B cell (primary cell): ENCODE measurements around the gene ST8SIA2. TPM values are rescaled to one million over a fixed set of nuclear protein-coding genes. Genes with fewer than 3 reads are reported as not detected.

Experiments
- ATAC-seq: fragments of 200-7000 bp; cut with Tn5 transposase; one replicate; pipeline ENCODE4 v1.10.0; 2021; ENCODE audit warnings: low read depth, mild to moderate bottlenecking, moderate number of reproducible peaks, moderate library complexity
- CTCF ChIA-PET: fragments of 350-600 bp; sonication (Branson Sonifier 250); formaldehyde crosslinking; loops from one replicate; lab custom pipeline; 2021; ENCODE audit warnings: antibody characterized with exemption, inconsistent platforms; lab: Charles Lee
- POLR2A ChIA-PET: fragments of 350-600 bp; sonication (Branson Sonifier 250); formaldehyde crosslinking; loops from one replicate; lab custom pipeline; 2021; ENCODE audit warnings: antibody characterized with exemption; lab: Charles Lee
- DNase-seq: peaks from one replicate; pipeline ENCODE4 v3.0.0; 2013
- H2AFZ ChIP-seq: 2 replicates; pipeline ENCODE4 v1.6.1; 2012; ENCODE audit warnings: mild to moderate bottlenecking, low read depth, low read length; ENCODE audit not compliant: insufficient read depth, poor library complexity, severe bottlenecking
- H3K27ac ChIP-seq, 2 donors: 1 replicate in 1 of 2; 2 replicates in 1 of 2; pipeline ENCODE4 v1.5.1; 2012 to 2013; ENCODE audit warnings: low read length in 2 of 2, mild to moderate bottlenecking in 2 of 2, moderate library complexity in 1 of 2
- H3K27me3 ChIP-seq, 4 experiments: fragments of 200-600 bp in 1 of 4; sonication (generic) in 1 of 4; replicated peaks in 1 of 4; 1 replicate in 2 of 4; 2 replicates in 2 of 4; pipeline versions ENCODE4 v1.6.1 to v1.7.0; 2013 to 2016; ENCODE audit warnings: low read length in 3 of 4, mild to moderate bottlenecking in 2 of 4, mixed read lengths in 1 of 4, moderate library complexity in 1 of 4; ENCODE audit not compliant: insufficient read depth in 4 of 4, control insufficient read depth in 3 of 4; ENCODE audit errors: control extremely low read depth in 1 of 4
- H3K36me3 ChIP-seq, 2 experiments: replicated peaks in 1 of 2; 1 replicate in 1 of 2; 2 replicates in 1 of 2; pipeline versions ENCODE4 v1.6.1 to v1.7.1; 2013; ENCODE audit warnings: low read length in 1 of 2; ENCODE audit not compliant: insufficient read depth in 2 of 2, control insufficient read depth in 1 of 2; ENCODE audit errors: control extremely low read depth in 1 of 2, extremely low read depth in 1 of 2
- H3K4me1 ChIP-seq, 2 donors: fragments of 200-600 bp in 1 of 2; sonication (generic) in 1 of 2; 1 replicate in 1 of 2; 2 replicates in 1 of 2; pipeline versions ENCODE4 v1.5.1 to v1.6.1; 2013 to 2017; ENCODE audit warnings: low read length in 2 of 2; ENCODE audit not compliant: control insufficient read depth in 2 of 2, insufficient read depth in 2 of 2
- H3K4me2 ChIP-seq: replicated peaks from 2 replicates; pipeline ENCODE3; 2012; ENCODE audit warnings: mild to moderate bottlenecking, low read depth, low read length; ENCODE audit not compliant: poor library complexity, severe bottlenecking
- H3K4me3 ChIP-seq, 5 experiments: fragments of 200-600 bp in 1 of 5; sonication (generic) in 1 of 5; 1 replicate in 3 of 5; 2 replicates in 2 of 5; pipeline versions ENCODE4 v1.5.1 to v1.7.0; 2011 to 2016; ENCODE audit warnings: low read length in 4 of 5, mild to moderate bottlenecking in 4 of 5, low read depth in 2 of 5, control low read depth in 1 of 5, moderate library complexity in 1 of 5; ENCODE audit not compliant: insufficient read depth in 1 of 5; ENCODE audit errors: control extremely low read depth in 1 of 5, extremely low read depth in 1 of 5
- H3K79me2 ChIP-seq: fragments of 200-600 bp; sonication (generic); one replicate; pipeline ENCODE4 v1.6.0; 2016; ENCODE audit warnings: low read length; ENCODE audit not compliant: control insufficient read depth, insufficient read depth
- H3K9ac ChIP-seq: fragments of 200-600 bp; sonication (generic); 2 replicates; pipeline ENCODE4 v1.6.1; 2017; ENCODE audit warnings: mild to moderate bottlenecking, low read length, moderate library complexity
- H3K9me3 ChIP-seq, 3 donors: one replicate each; pipeline versions ENCODE4 v1.6.1 to v1.7.1; 2013; ENCODE audit warnings: low read length in 2 of 3; ENCODE audit not compliant: control insufficient read depth in 2 of 3, insufficient read depth in 1 of 3; ENCODE audit errors: control extremely low read depth in 1 of 3
- H4K20me1 ChIP-seq: 2 replicates; pipeline ENCODE4 v1.6.0; 2012; ENCODE audit warnings: mild to moderate bottlenecking, low read length; ENCODE audit not compliant: insufficient read depth, control insufficient read depth, poor library complexity, severe bottlenecking
- H3K27ac Mint-ChIP-seq: one replicate; pipeline ENCODE4 v1.8.0; 2021; ENCODE audit warnings: mixed read lengths
- H3K27me3 Mint-ChIP-seq: one replicate; pipeline ENCODE4 v1.8.0; 2021; ENCODE audit warnings: mixed read lengths
- H3K4me1 Mint-ChIP-seq: one replicate; pipeline ENCODE4 v1.8.0; 2021; ENCODE audit warnings: mixed read lengths
- H3K4me3 Mint-ChIP-seq: one replicate; pipeline ENCODE4 v1.8.0; 2021; ENCODE audit warnings: mixed read lengths
- H3K9me3 Mint-ChIP-seq: one replicate; pipeline ENCODE4 v1.8.0; 2022; ENCODE audit warnings: mixed read lengths; ENCODE audit not compliant: insufficient read depth
- EZH2 ChIP-seq: IDR thresholded peaks from 2 replicates; pipeline ENCODE4 v1.6.1; 2012; ENCODE audit warnings: borderline replicate concordance, low read depth, mild to moderate bottlenecking, moderate library complexity, low read length; ENCODE audit not compliant: insufficient read depth, poor library complexity, severe bottlenecking
- WGBS: methylation state at CpG from one replicate; pipeline ENCODE4 v1.1.5; 2013; ENCODE audit warnings: missing lambda C conversion rate; ENCODE audit not compliant: insufficient coverage; 5-methylcytosine and 5-hydroxymethylcytosine counted together
- intact Hi-C: fragments of 100-400 bp; cut with micrococcal nuclease; formaldehyde crosslinking; loops from one replicate; pipeline ENCODE4 v1.10.0; 2022
- polyA plus RNA-seq: library from polyadenylated mRNA; depleted of rRNA; stranded (reverse); fragments of >200 nt; gene quantifications from 2 replicates; pipeline ENCODE4 v1.2.3, GENCODE V29; 2012
- total RNA-seq, 2 donors: library from RNA; stranded (reverse); fragments of 120-200 nt in 1 of 2; gene quantifications; 1 replicate in 1 of 2; 2 replicates in 1 of 2; pipeline versions ENCODE4 v1.2.3 to v1.2.4, GENCODE V29; 2013 to 2022
- TF ChIP-seq, protein P1 (sequence below): fragments of 200-600 bp; IDR thresholded peaks from one replicate; pipeline ENCODE4 v1.8.0; 2022; ENCODE audit warnings: antibody characterized with exemption, mild to moderate bottlenecking

ST8SIA2 gene
- total and polyA plus RNA-seq, 2 donors (not counting 1 experiment from before 2014, with no cell fraction given) = not detected

DNA sequence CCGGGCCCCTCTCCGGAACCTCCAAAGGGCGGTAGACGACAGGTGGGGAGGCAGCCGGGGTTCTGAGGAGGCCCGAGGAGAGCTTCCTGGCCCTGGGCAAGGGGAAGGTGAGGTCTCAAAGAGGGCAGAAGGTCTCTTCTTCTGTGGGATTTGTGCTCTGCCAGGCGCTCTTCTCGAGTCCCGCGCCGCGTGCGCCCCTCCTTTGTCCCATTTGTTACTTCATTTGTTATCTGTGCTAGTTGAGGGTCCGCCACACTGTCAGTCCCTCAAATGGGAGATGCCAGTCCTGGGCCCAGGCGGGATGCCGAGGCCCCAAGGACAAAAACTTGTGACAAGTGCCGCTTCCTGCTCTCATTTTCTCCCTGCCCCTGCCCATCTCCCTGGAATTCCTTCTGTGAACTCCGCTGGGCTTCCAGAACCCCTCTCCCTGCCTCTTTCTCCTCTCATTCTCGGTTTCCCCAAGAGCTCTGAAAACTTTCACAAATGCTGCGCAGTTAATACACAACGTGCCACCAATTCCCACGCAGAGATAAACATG, 1.5 kb downstream of the ST8SIA2 start:
- no peak for DNase-seq
- Mint-ChIP-seq H3K27me3 (peaks cover 46% of the 10 kb centered on the region), H3K4me1 (peaks cover 2% of the 10 kb centered on the region), H3K9me3 (no peaks in the 10 kb centered on the region), H3K27ac (no peak overlapping the region), H3K4me3 (no peak overlapping the region)
- Histone ChIP-seq H3K4me3 (no peak overlapping the region), H4K20me1 (no peaks in the 10 kb centered on the region), H3K27ac (no peak overlapping the region), H3K4me1 (no peaks in the 10 kb centered on the region), H3K36me3 (no peaks in the 10 kb centered on the region), H3K9ac (no peak overlapping the region), H3K79me2 (no peaks in the 10 kb centered on the region), H3K9me3 (peaks cover 0 to 3% (median 0%) of the 10 kb centered on the region in 3 donors), H3K27me3 (peaks cover 0 to 33% (median 4%) of the 10 kb centered on the region in 4 experiments), H3K4me2 (no peak overlapping the region), H2AFZ (no peak overlapping the region)
- ChIA-PET POLR2A (no interaction called here), CTCF (no interaction called here)
- no peak for TF ChIP-seq EZH2
- TF ChIP-seq, protein P1, sequence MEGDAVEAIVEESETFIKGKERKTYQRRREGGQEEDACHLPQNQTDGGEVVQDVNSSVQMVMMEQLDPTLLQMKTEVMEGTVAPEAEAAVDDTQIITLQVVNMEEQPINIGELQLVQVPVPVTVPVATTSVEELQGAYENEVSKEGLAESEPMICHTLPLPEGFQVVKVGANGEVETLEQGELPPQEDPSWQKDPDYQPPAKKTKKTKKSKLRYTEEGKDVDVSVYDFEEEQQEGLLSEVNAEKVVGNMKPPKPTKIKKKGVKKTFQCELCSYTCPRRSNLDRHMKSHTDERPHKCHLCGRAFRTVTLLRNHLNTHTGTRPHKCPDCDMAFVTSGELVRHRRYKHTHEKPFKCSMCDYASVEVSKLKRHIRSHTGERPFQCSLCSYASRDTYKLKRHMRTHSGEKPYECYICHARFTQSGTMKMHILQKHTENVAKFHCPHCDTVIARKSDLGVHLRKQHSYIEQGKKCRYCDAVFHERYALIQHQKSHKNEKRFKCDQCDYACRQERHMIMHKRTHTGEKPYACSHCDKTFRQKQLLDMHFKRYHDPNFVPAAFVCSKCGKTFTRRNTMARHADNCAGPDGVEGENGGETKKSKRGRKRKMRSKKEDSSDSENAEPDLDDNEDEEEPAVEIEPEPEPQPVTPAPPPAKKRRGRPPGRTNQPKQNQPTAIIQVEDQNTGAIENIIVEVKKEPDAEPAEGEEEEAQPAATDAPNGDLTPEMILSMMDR = no peak
- ATAC-seq = no peak
- WGBS = 14% methylated on average over 20 of the region's 22 CpGs
- intact Hi-C loops = no loop called here

DNA sequence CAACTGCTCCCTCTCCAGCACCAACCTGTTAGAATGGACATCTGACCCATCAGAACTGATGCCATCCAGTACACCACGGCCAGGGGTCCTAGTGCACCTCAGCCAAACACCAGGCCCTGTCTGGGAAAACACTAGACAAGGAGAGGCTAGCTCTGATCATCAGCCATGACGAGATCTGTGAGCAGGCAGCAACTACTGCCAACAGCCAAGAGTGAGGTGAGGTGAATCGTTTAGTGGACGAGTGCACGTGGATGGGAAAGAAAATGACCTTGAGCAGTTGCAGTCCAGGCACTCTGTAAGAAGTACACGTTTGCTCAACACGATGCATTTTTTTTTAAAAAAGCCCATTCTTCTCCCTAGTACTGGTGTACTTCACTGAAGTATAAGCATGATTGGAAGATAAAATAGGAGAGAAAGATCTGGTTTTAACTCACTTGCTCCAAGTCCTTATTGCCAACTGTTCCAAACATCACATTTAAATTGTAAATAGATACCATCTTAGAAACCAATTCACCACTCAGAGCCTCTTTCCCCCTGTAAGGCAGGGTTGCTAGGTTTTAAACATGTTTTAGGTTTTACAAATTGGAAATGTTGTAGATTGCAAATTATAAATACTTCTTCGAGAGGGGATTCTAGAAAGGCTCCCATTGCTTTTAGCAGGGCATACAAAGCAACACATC, 5.7 kb downstream of the ST8SIA2 start:
- WGBS = 72% methylated on average over 6 of the region's 8 CpGs
- peaks cover 20% of the 10 kb centered on the region for H3K27me3 Mint-ChIP-seq
- H3K9me3 Mint-ChIP-seq = no peaks in the 10 kb centered on the region
- no peaks in the 10 kb centered on the region for H3K4me1 ChIP-seq
- no peak for ATAC-seq
- no peak overlapping the region for H3K27ac ChIP-seq
- H3K4me3 ChIP-seq = no peak overlapping the region
- no peaks in the 10 kb centered on the region for H3K36me3 ChIP-seq
- ChIA-PET CTCF (no interaction called here), POLR2A (no interaction called here)
- no peak overlapping the region for H3K4me3 Mint-ChIP-seq
- TF ChIP-seq EZH2 = no peak
- TF ChIP-seq, protein P1 = no peak
- no peaks in the 10 kb centered on the region for H4K20me1 ChIP-seq
- H3K4me1 Mint-ChIP-seq = peaks cover 2% of the 10 kb centered on the region
- no peak overlapping the region for H3K27ac Mint-ChIP-seq
- H3K27me3 ChIP-seq = peaks cover 0 to 19% (median 3%) of the 10 kb centered on the region in 4 experiments
- H3K9ac ChIP-seq = no peak overlapping the region
- H3K4me2 ChIP-seq = no peak overlapping the region
- H3K9me3 ChIP-seq = peaks cover 0 to 3% (median 0%) of the 10 kb centered on the region in 3 donors
- DNase-seq = no peak
- no peaks in the 10 kb centered on the region for H3K79me2 ChIP-seq
- H2AFZ ChIP-seq = no peak overlapping the region
- intact Hi-C loops = no loop called here
